PC-3 (cell line): ENCODE measurements around the gene GNAS. TPM values are rescaled to one million over a fixed set of nuclear protein-coding genes. Genes with fewer than 3 reads are reported as not detected.

Experiments
- ATAC-seq: fragments of 200-7000 bp; cut with Tn5 transposase; 2 replicates; pipeline ENCODE4 v1.9.1; 2020; ENCODE audit warnings: mild to moderate bottlenecking, moderate library complexity
- BruUV-seq: library from RNA; stranded (reverse); fragments of 400-500 nt; replicated peaks from 2 replicates; lab custom pipeline; 2021; lab: Mats Ljungman, UMichigan
- CTCF ChIA-PET: fragments of 300-600 bp; sonication (Branson Sonifier 250); formaldehyde crosslinking; loops from one replicate; lab custom pipeline; 2022; ENCODE audit warnings: antibody characterized with exemption; lab: Charles Lee
- POLR2A ChIA-PET: fragments of 300-600 bp; sonication (Branson Sonifier 250); formaldehyde crosslinking; loops from one replicate; lab custom pipeline; 2022; ENCODE audit warnings: antibody characterized with exemption; ENCODE audit not compliant: unreplicated experiment; lab: Charles Lee
- DNase-seq: peaks from one replicate; pipeline ENCODE4 v3.0.0-alpha.2; 2015
- H2AFZ ChIP-seq: fragments of 300-600 bp; sonication (generic); 2 replicates; pipeline ENCODE4 v1.6.0; 2016; ENCODE audit warnings: antibody characterized with exemption, low read length
- H3F3A ChIP-seq: fragments of 300-600 bp; sonication (generic); one replicate; pipeline ENCODE4 v1.6.0; 2017; ENCODE audit warnings: antibody characterized with exemption, low read length, control low read depth, mild to moderate bottlenecking; ENCODE audit not compliant: unreplicated experiment
- H3K27ac ChIP-seq: fragments of 300-600 bp; sonication (generic); 2 replicates; pipeline ENCODE4 v1.5.1; 2016; ENCODE audit warnings: mild to moderate bottlenecking, low read length
- H3K27me3 ChIP-seq: fragments of 300-600 bp; sonication (generic); 2 replicates; pipeline ENCODE4 v1.6.1; 2016; ENCODE audit warnings: low read length, mixed read lengths
- H3K36me3 ChIP-seq: fragments of 300-600 bp; sonication (generic); 2 replicates; pipeline ENCODE4 v1.6.1; 2016; ENCODE audit warnings: low read depth, mixed run types, low read length, mixed read lengths
- H3K4me1 ChIP-seq: fragments of 300-600 bp; sonication (generic); 2 replicates; pipeline ENCODE4 v1.5.1; 2016; ENCODE audit warnings: low read length; ENCODE audit not compliant: insufficient read depth
- H3K4me2 ChIP-seq: fragments of 300-600 bp; sonication (generic); 2 replicates; pipeline ENCODE4 v1.6.0; 2016; ENCODE audit warnings: low read length
- H3K4me3 ChIP-seq: fragments of 300-600 bp; sonication (generic); 2 replicates; pipeline ENCODE4 v1.5.1; 2016; ENCODE audit warnings: mild to moderate bottlenecking, low read length, mixed read lengths
- H3K79me2 ChIP-seq: fragments of 300-600 bp; sonication (generic); 2 replicates; pipeline ENCODE4 v1.6.1; 2017; ENCODE audit warnings: low read length, mixed read lengths
- H3K9ac ChIP-seq: fragments of 300-600 bp; sonication (generic); 2 replicates; pipeline ENCODE4 v1.6.0; 2016; ENCODE audit warnings: mild to moderate bottlenecking, low read length
- H3K9me2 ChIP-seq: fragments of 300-600 bp; sonication (generic); replicated peaks from 2 replicates; pipeline ENCODE4 v1.6.1; 2016; ENCODE audit warnings: mixed run types, low read length, mixed read lengths
- H3K9me3 ChIP-seq: fragments of 300-600 bp; sonication (generic); 2 replicates; pipeline ENCODE4 v1.6.1; 2016; ENCODE audit warnings: low read length, mixed read lengths
- H4K20me1 ChIP-seq: fragments of 300-600 bp; sonication (generic); 2 replicates; pipeline ENCODE4 v1.6.1; 2016; ENCODE audit warnings: low read length, mixed read lengths
- EZH2 ChIP-seq: fragments of 300-600 bp; sonication (generic); IDR thresholded peaks from one replicate; pipeline ENCODE4 v1.6.1; 2017; ENCODE audit warnings: antibody characterized with exemption, mild to moderate bottlenecking, low read length; ENCODE audit not compliant: unreplicated experiment
- EZH2phosphoT487 ChIP-seq: fragments of 300-600 bp; sonication (generic); IDR thresholded peaks from 2 replicates; pipeline ENCODE4 v1.6.1; 2018; ENCODE audit warnings: mild to moderate bottlenecking, antibody characterized with exemption, low read length, borderline replicate concordance
- intact Hi-C: fragments of 100-400 bp; cut with micrococcal nuclease; formaldehyde crosslinking; loops from 2 replicates; pipeline ENCODE4 v1.9.0; 2023
- total RNA-seq: library from RNA; depleted of rRNA; stranded (reverse); fragments of >200 nt; gene quantifications from 2 replicates; pipeline ENCODE4 v1.2.3, GENCODE V29; 2014
- TF ChIP-seq, protein P1 (sequence below): fragments of 300-600 bp; sonication (generic); conservative IDR thresholded peaks from 2 replicates; pipeline ENCODE4 v1.5.1; 2017; ENCODE audit warnings: antibody characterized with exemption, low read depth, mild to moderate bottlenecking, low read length

Gene GNAS
- total RNA-seq, 1 experiment from 2014 or later, result 694 TPM

DNA sequence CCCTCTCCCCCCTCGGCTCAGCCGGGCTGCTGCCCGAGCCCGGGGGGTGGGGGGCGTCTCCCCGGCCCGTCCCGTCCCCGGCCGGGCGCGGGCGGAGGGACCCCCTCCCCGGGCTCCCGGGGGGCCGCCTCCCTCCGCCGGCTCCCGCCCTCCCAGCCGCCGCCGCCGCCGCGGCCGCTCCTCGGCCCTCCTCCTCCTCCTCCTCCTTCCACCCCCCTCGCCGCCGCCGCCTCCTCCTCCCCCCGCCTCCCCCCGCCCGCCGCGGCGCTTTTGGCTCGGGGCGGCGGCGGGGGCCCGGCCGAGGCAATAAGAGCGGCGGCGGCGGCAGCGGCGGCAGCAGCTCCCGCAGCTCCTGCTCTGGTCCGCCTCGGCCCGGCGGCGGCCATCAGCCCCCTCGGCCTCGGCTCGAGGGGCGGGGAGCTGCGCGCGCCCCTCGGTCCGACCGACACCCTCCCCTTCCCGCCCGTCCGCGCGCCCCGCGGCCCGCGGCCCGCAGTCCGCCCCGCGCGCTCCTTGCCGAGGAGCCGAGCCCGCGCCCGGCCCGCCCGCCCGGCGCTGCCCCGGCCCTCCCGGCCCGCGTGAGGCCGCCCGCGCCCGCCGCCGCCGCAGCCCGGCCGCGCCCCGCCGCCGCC lies 38.7 kb downstream of the GNAS start:
- ChIA-PET POLR2A (interaction anchor here (1.1 kb wide), 1 partner anchor 152 kb away, joined by 4 read pairs; the partner anchor contains the start of gene PRELID3B), CTCF (no interaction called here)
- no peaks in the 10 kb centered on the region for H3F3A ChIP-seq
- H3K9me2 ChIP-seq, result no peaks in the 10 kb centered on the region
- TF ChIP-seq, protein P1, sequence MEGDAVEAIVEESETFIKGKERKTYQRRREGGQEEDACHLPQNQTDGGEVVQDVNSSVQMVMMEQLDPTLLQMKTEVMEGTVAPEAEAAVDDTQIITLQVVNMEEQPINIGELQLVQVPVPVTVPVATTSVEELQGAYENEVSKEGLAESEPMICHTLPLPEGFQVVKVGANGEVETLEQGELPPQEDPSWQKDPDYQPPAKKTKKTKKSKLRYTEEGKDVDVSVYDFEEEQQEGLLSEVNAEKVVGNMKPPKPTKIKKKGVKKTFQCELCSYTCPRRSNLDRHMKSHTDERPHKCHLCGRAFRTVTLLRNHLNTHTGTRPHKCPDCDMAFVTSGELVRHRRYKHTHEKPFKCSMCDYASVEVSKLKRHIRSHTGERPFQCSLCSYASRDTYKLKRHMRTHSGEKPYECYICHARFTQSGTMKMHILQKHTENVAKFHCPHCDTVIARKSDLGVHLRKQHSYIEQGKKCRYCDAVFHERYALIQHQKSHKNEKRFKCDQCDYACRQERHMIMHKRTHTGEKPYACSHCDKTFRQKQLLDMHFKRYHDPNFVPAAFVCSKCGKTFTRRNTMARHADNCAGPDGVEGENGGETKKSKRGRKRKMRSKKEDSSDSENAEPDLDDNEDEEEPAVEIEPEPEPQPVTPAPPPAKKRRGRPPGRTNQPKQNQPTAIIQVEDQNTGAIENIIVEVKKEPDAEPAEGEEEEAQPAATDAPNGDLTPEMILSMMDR, result no peak
- no peak for TF ChIP-seq EZH2
- TF ChIP-seq EZH2phosphoT487, result no peak
- H3K9ac ChIP-seq, result peak overlapping the region; percentile 86; the same call in 1 of the 2 replicates
- peak overlapping the region; percentile 77; the same call in 1 of the 2 replicates for H2AFZ ChIP-seq
- peak overlapping the region; percentile 91 for H3K4me3 ChIP-seq
- no peaks in the 10 kb centered on the region for H3K27me3 ChIP-seq
- peaks cover 9% of the 10 kb centered on the region; the same call in 1 of the 2 replicates for H3K36me3 ChIP-seq
- no peaks in the 10 kb centered on the region for H3K9me3 ChIP-seq
- H4K20me1 ChIP-seq, result peaks cover 29% of the 10 kb centered on the region
- DNase-seq (peak; percentile 74), ATAC-seq (peak; percentile 14)
- peak overlapping the region; percentile 93 for H3K4me2 ChIP-seq
- intact Hi-C loops, result loop anchor here (2.0 to 5.0 kb wide), 3 partner anchors 20 to 141 kb away; partner anchors contain the start of genes ATP5F1E and NELFCD
- H3K27ac ChIP-seq, result no peak overlapping the region
- BruUV-seq, result no TSS peak
- peaks cover 57% of the 10 kb centered on the region for H3K79me2 ChIP-seq
- peaks cover 41% of the 10 kb centered on the region for H3K4me1 ChIP-seq

DNA sequence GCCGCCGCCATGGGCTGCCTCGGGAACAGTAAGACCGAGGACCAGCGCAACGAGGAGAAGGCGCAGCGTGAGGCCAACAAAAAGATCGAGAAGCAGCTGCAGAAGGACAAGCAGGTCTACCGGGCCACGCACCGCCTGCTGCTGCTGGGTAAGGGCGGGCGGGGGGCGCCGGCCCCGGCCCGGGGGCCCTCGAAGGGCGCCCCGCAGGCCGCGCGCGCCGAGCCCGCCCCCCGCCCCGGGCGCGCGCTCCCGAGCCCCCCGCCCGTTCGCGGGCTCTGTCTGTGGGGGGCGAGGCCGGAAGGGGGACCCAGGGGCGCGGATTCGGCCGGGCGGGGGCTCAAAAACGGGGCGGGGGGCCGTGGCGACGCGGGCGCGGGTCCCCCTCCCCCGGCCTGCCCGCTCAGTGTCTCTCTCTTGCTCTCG lies 39.2 kb downstream of the GNAS start:
- H3K4me2 ChIP-seq, result peak overlapping the region; percentile 78
- intact Hi-C loops, result loop anchor here (2.0 to 5.0 kb wide), 3 partner anchors 21 to 141 kb away; partner anchors contain the start of genes ATP5F1E and NELFCD
- H3K9me3 ChIP-seq, result no peaks in the 10 kb centered on the region
- POLR2A ChIA-PET, result interaction anchor here (1.1 kb wide), 1 partner anchor 151 kb away, joined by 4 read pairs; the partner anchor contains the start of gene PRELID3B
- peak overlapping the region; percentile 91 for H3K4me3 ChIP-seq
- CTCF ChIA-PET, result no interaction called here
- peak overlapping the region; percentile 86 for H3K9ac ChIP-seq
- H3K36me3 ChIP-seq, result peaks cover 14% of the 10 kb centered on the region; the same call in 1 of the 2 replicates
- ATAC-seq (no peak), DNase-seq (no peak)
- H3F3A ChIP-seq, result no peaks in the 10 kb centered on the region
- H3K27ac ChIP-seq, result peak overlapping the region; percentile 62
- H4K20me1 ChIP-seq, result peaks cover 34% of the 10 kb centered on the region
- peaks cover 63% of the 10 kb centered on the region for H3K79me2 ChIP-seq
- no TSS peak for BruUV-seq
- TF ChIP-seq EZH2phosphoT487 (no peak), EZH2 (no peak)
- TF ChIP-seq, protein P1, result no peak
- H3K4me1 ChIP-seq, result peaks cover 36% of the 10 kb centered on the region
- H2AFZ ChIP-seq, result peak overlapping the region; percentile 89
- H3K9me2 ChIP-seq, result no peaks in the 10 kb centered on the region
- no peaks in the 10 kb centered on the region for H3K27me3 ChIP-seq
